ENCODE measurements around the gene PCK2.

PCK2 gene

GRCh38 chr14:24069411-24069735 lies 24.7 kb upstream of the PCK2 start:
- no peak for DNase-seq
- H3K36me3 ChIP-seq = no peaks in the 10 kb centered on the region
- H3K4me3 ChIP-seq (ENCODE audit: low read depth, low read length) = no peak overlapping the region
- H3K27ac ChIP-seq = no peak overlapping the region
- no peaks in the 10 kb centered on the region for H3K9me3 ChIP-seq (ENCODE audit: severe bottlenecking)
- no peaks in the 10 kb centered on the region for H3K27me3 ChIP-seq (ENCODE audit: insufficient read depth, low read depth, severe bottlenecking)
- no peak for TF ChIP-seq CTCF (IDR thresholded peaks at IDR 0.05; ENCODE audit: low read depth, low read length)

- H3K4me3 ChIP-seq (ENCODE audit: low read depth, low read length) = no peak overlapping the region
- no peak overlapping the region for H3K27ac ChIP-seq
- H3K9me3 ChIP-seq (ENCODE audit: severe bottlenecking) = no peaks in the 10 kb centered on the region
- DNase-seq = no peak
- H3K27me3 ChIP-seq (ENCODE audit: insufficient read depth, low read depth, severe bottlenecking) = no peaks in the 10 kb centered on the region
- H3K36me3 ChIP-seq = no peaks in the 10 kb centered on the region
- no peak for TF ChIP-seq CTCF (IDR thresholded peaks at IDR 0.05; ENCODE audit: low read depth, low read length)
Measured at GRCh38 chr14:24070285-24071143, 23.6 kb upstream of the PCK2 start.

GRCh38 chr14:24071144-24071697 lies 22.9 kb upstream of the PCK2 start, which contains the start of gene CPNE6:
TSS of gene CPNE6 (plus strand) at chr14:24071562. CDS start at chr14:24072937, 1,375 bp downstream.
- H3K4me3 ChIP-seq (ENCODE audit: low read depth, low read length) = no peak within 1 kb of the TSS
- no peak for DNase-seq
- H3K27ac ChIP-seq = no peak within 1 kb of the TSS; the same call in none of the 2 replicates
- no peaks in the 10 kb centered on the region for H3K36me3 ChIP-seq
- TF ChIP-seq CTCF (IDR thresholded peaks at IDR 0.05; ENCODE audit: low read depth, low read length) = no peak
- no peaks in the 10 kb centered on the region for H3K27me3 ChIP-seq (ENCODE audit: insufficient read depth, low read depth, severe bottlenecking)
- no peaks in the 10 kb centered on the region for H3K9me3 ChIP-seq (ENCODE audit: severe bottlenecking)

- TF ChIP-seq CTCF (IDR thresholded peaks at IDR 0.05; ENCODE audit: low read depth, low read length) = no peak
- H3K27ac ChIP-seq = no peak overlapping the region
- H3K9me3 ChIP-seq (ENCODE audit: severe bottlenecking) = no peaks in the 10 kb centered on the region
- no peaks in the 10 kb centered on the region for H3K36me3 ChIP-seq
- DNase-seq = no peak
- H3K4me3 ChIP-seq (ENCODE audit: low read depth, low read length) = no peak overlapping the region
- H3K27me3 ChIP-seq (ENCODE audit: insufficient read depth, low read depth, severe bottlenecking) = no peaks in the 10 kb centered on the region
Measured at GRCh38 chr14:24071836-24072430, 22.2 kb upstream of the PCK2 start.

GRCh38 chr14:24072436-24072835 lies 21.7 kb upstream of the PCK2 start:
- H3K9me3 ChIP-seq (ENCODE audit: severe bottlenecking) = no peaks in the 10 kb centered on the region
- no peak overlapping the region for H3K4me3 ChIP-seq (ENCODE audit: low read depth, low read length)
- TF ChIP-seq CTCF (IDR thresholded peaks at IDR 0.05; ENCODE audit: low read depth, low read length) = no peak
- H3K27me3 ChIP-seq (ENCODE audit: insufficient read depth, low read depth, severe bottlenecking) = no peaks in the 10 kb centered on the region
- no peak for DNase-seq
- H3K36me3 ChIP-seq = no peaks in the 10 kb centered on the region
- H3K27ac ChIP-seq = peak overlapping the region; percentile 35

All from WERI-Rb-1 (cell line).